T47D (cell line): ENCODE results near the gene C19orf38.
A peak's percentile ranks its signal among the peaks of the same experiment; 100 is the strongest.
"Not testable (repeated sequence)": the region's sequence is repeated elsewhere in the genome, so short reads cannot be mapped to it uniquely, and the experiment has no call there.

ENCODE experiments used
- DNase-seq, 2 experiments: peaks; one replicate each; pipeline versions ENCODE4 v3.0.0 to v3.0.0-alpha.2; 2011 to 2012; ENCODE audit warnings: low read depth in 1 of 2, low spot score in 1 of 2
- JUND ChIP-seq: IDR thresholded peaks from 2 replicates; pipeline ENCODE4 v1.6.1; 2012; ENCODE audit warnings: low read depth
- in situ Hi-C: cut with HindIII; loops from 2 replicates; pipeline ENCODE4 v1.10.0; 2016; ENCODE audit warnings: low sequenced_read_pairs, low pct_unique_long_range_greater_than_20kb

Gene C19orf38

DNA sequence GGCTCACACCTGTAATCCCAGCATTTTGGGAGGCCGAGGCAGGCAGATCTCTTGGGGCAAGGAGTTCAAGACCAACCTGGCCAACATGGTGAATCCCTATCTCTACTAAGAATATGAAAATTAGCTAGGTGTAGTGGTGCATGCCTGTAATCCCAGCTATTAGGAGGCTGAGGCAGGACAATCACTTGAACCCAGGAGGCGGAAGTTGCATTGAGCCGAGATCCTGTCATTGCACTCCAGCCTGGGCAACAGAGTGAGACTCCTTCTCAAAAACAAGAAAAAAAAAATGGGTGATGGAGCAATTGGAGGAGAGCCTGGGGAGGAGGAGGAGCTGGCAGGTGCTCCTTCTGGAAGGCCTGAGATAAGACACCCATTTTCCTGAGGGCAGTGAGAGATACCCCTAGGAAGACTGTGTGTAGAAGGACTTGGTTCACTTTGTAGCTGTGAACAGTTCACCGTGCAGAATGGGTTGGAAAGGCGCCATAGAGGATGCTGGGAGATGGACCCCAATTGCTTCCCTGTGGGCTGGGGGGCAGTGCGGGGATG is 14.4 kb downstream of the C19orf38 start:
- no peak for DNase-seq
- in situ Hi-C loops: no loop called here
- TF ChIP-seq JUND: no peak

DNA sequence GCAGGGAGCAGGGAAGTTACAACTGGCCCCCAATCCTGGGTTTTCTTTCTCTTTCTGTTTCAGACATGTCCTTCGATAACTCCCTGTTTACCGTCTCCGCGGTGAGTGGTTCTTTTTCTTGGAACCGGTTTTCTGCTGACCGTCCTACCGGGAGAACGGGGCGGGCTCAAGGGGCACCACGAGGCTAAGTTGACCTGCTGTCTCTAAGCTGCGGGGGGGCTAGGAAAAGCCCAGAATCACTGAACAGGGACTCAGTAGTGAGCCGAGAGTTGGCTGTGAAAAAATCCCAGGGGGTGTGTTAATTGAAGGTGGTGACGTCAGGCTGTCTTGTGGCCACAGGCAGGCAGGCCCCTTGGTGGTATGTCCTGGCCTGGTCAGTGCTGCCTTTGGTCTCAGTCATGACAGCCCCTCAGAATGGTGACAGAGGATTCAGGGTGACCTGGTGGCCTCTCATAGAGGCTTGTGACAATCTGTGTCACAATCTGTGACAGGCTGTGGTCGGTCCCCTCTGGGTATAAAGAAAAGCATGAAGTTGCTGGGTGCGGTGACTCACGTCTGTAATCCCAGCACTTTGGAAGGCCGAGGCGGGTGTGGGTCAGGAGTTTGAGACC is 15.0 kb downstream of the C19orf38 start:
- in situ Hi-C loops: no loop called here
- no peak for TF ChIP-seq JUND
- DNase-seq: peak; percentile 39 to 80

GRCh38 chr19:10864538-10864899 is 16.3 kb downstream of the C19orf38 start:
- TF ChIP-seq JUND: no peak
- in situ Hi-C loops: no loop called here
- peak; percentile 72 to 82 for DNase-seq

DNA sequence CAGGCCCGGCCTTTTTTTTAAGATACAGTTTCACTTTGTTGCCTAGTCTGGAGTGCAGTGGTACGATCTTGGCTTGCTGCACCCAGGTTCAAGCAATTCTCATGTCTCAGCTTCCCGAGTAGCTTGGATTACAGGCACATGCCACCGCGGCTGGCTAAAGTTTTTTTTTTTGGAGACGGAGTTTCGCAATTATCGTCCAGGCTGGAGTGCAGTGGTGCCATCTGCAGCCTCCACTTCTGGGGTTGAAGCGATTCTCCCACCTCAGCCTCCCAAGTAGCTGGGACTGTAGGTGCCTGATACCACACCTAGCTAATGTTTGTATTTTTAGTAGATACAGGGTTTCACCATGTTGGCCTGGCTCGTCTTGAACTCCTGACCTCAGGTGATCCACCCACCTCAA is 18.3 kb downstream of the C19orf38 start:
- in situ Hi-C loops: no loop called here
- no peak for DNase-seq
- TF ChIP-seq JUND: no peak

- no peak for DNase-seq
- no peak for TF ChIP-seq JUND
- in situ Hi-C loops: no loop called here
Observed at GRCh38 chr19:10868872-10869547, 20.8 kb downstream of the C19orf38 start.

DNA sequence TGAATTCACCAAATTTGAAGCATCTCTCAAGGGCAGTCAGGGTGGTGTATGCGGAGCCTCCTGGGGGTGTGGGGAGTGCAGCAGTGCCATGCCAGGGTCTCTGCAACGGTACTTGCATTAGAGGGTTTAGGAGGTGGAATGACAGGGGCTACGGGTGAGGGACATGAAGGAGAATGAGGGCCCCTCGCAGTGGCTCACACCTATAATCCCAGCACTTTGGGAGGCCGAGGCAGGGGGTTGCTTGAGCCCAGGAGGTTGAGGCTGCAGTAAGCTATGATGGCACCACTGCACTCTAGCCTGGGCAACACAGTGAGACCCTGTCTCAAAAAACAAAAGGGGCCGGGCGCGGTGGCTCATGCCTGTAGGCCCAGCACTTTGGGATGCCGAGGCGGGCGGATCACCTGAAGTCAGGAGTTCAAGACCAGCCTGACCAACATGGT is 21.7 kb downstream of the C19orf38 start:
- in situ Hi-C loops, DNase-seq: not testable (repeated sequence)

DNA sequence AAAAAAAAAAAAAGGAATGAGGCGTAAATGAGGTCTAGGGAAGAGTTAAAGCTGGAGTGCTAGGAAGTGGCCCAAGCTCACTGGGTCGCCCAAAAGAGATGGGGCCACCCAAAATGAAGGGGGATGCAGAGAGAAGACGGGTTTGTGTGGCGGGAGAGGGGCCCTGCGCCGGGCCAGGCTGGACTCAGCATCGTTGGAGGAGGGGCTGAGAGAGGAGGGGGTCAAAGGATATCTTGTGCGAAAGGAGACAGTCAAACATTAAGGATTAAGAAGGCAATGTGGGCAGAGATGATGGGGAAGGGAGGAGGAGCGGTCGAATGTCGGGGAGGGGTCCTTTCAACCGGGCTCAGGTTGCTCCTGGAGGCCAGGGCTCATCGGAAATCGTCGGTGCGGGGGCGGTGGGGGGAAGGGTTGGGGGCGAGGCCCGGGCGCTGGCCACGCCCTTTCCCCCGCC is 22.3 kb downstream of the C19orf38 start:
- in situ Hi-C loops: no loop called here
- no peak for DNase-seq
- no peak for TF ChIP-seq JUND

GRCh38 chr19:10870955-10871603 is 22.9 kb downstream of the C19orf38 start, which contains the start of gene CARM1:
Gene CARM1, plus strand, starts transcription at chr19:10871553. Its CDS starts 150 bp downstream, at chr19:10871703.
- DNase-seq: peak; percentile 94 to 97
- in situ Hi-C loops: no loop called here

GRCh38 chr19:10871711-10872545 is 23.7 kb downstream of the C19orf38 start:
- in situ Hi-C loops: no loop called here
- TF ChIP-seq JUND: no peak
- peak in 1 of 2 experiments; percentile 18 for DNase-seq

More at GRCh38 chr19:10870955-10871603, 22.9 kb downstream of the C19orf38 start, which contains the start of gene CARM1:
- TF ChIP-seq JUND: no peak

GRCh38 chr19:10872546-10873107 is 24.4 kb downstream of the C19orf38 start:
- DNase-seq: peak in 1 of 2 experiments; percentile 13
- TF ChIP-seq JUND: no peak
- in situ Hi-C loops: no loop called here

- DNase-seq: no peak
- in situ Hi-C loops: no loop called here
- TF ChIP-seq JUND: no peak
Observed at GRCh38 chr19:10874024-10874423, 25.8 kb downstream of the C19orf38 start.
